Suppressor macrophage treated with lipopolysaccharide for 1 hour (primary cell): ENCODE data around the gene DDX25.
"Not testable (repeated sequence)": the region's sequence is repeated elsewhere in the genome, so short reads cannot be mapped to it uniquely, and the experiment has no call there.

Experiments used
- DNase-seq, 3 donors: peaks; one replicate each; pipeline ENCODE4 v3.0.0-alpha.2; 2020 to 2022

Gene DDX25

GRCh38 chr11:125904678-125905077, 370 bp downstream of the DDX25 start:
- no peak for DNase-seq

GRCh38 chr11:125910226-125910849, 6.0 kb downstream of the DDX25 start:
- no peak for DNase-seq

GRCh38 chr11:125914601-125915000, 10.3 kb downstream of the DDX25 start:
- not testable (repeated sequence) for DNase-seq

- DNase-seq: no peak
These were observed 12.5 kb downstream of the DDX25 start for GRCh38 chr11:125916683-125917347.

GRCh38 chr11:125918140-125918840, 14.0 kb downstream of the DDX25 start:
- no peak for DNase-seq

- no peak for DNase-seq
These were observed 16.7 kb downstream of the DDX25 start for GRCh38 chr11:125921042-125921441.

GRCh38 chr11:125922156-125922555, 17.8 kb downstream of the DDX25 start:
- no peak for DNase-seq

GRCh38 chr11:125923012-125923579, 18.8 kb downstream of the DDX25 start:
- peak; percentile 71 to 77 (median 77) for DNase-seq

- no peak for DNase-seq
These were observed 19.3 kb downstream of the DDX25 start for GRCh38 chr11:125923633-125924032.

GRCh38 chr11:125924384-125925007, 20.2 kb downstream of the DDX25 start:
- no peak for DNase-seq

- no peak for DNase-seq
These were observed 21.0 kb downstream of the DDX25 start for GRCh38 chr11:125925247-125925740.

GRCh38 chr11:125925804-125926203, 21.5 kb downstream of the DDX25 start:
- DNase-seq: no peak

GRCh38 chr11:125926682-125927081, 22.4 kb downstream of the DDX25 start:
- DNase-seq: no peak

GRCh38 chr11:125929445-125930075, 25.3 kb downstream of the DDX25 start:
- no peak for DNase-seq

- DNase-seq: no peak
These were observed 25.8 kb downstream of the DDX25 start for GRCh38 chr11:125930076-125930450.

- no peak for DNase-seq
These were observed 26.8 kb downstream of the DDX25 start for GRCh38 chr11:125931116-125931515.

- no peak for DNase-seq
These were observed 27.4 kb downstream of the DDX25 start for GRCh38 chr11:125931668-125932067.

- DNase-seq: no peak
These were observed 28.0 kb downstream of the DDX25 start for GRCh38 chr11:125932301-125932700.

- DNase-seq: no peak
These were observed 28.9 kb downstream of the DDX25 start for GRCh38 chr11:125933030-125933813.

GRCh38 chr11:125934473-125934872, 30.2 kb downstream of the DDX25 start:
- DNase-seq: no peak

GRCh38 chr11:125935056-125935455, 30.7 kb downstream of the DDX25 start:
- DNase-seq: no peak
